ENCODE measurements around the gene HTR1D.
"Not testable (repeated sequence)": the region's sequence is repeated elsewhere in the genome, so short reads cannot be mapped to it uniquely, and the experiment has no call there.

The HTR1D gene
- 0 reads per million in 2 donors for total RNA-seq

GRCh38 chr1:23217421-23218115 is at the start of gene HTR1D:
TSS of gene HTR1D (minus strand) at chr1:23217502. CDS start at chr1:23194219, 23,283 bp downstream.
- DNase-seq, result no peak

- DNase-seq, result no peak
Measured at GRCh38 chr1:23263380-23263887, 46.1 kb upstream of the HTR1D start.

- not testable (repeated sequence) for DNase-seq
Measured at GRCh38 chr1:23258082-23258481, 40.8 kb upstream of the HTR1D start.

GRCh38 chr1:23257371-23257770 is 40.1 kb upstream of the HTR1D start:
- DNase-seq, result not testable (repeated sequence)

- DNase-seq, result no peak
Measured at GRCh38 chr1:23254584-23254983, 37.3 kb upstream of the HTR1D start.

- no peak for DNase-seq
Measured at GRCh38 chr1:23251812-23252211, 34.5 kb upstream of the HTR1D start.

- no peak for DNase-seq
Measured at GRCh38 chr1:23249787-23250454, 32.6 kb upstream of the HTR1D start.

GRCh38 chr1:23247276-23247675 is 30.0 kb upstream of the HTR1D start:
- no peak for DNase-seq

GRCh38 chr1:23246274-23246673 is 29.0 kb upstream of the HTR1D start:
- DNase-seq, result no peak

- DNase-seq, result no peak
Measured at GRCh38 chr1:23244256-23244761, 27.0 kb upstream of the HTR1D start.

- no peak for DNase-seq
Measured at GRCh38 chr1:23242414-23242813, 25.1 kb upstream of the HTR1D start.

- no peak for DNase-seq
Measured at GRCh38 chr1:23239638-23240295, 22.5 kb upstream of the HTR1D start.

GRCh38 chr1:23238565-23238964 is 21.3 kb upstream of the HTR1D start:
- no peak for DNase-seq

- DNase-seq, result no peak
Measured at GRCh38 chr1:23237508-23237907, 20.2 kb upstream of the HTR1D start.

GRCh38 chr1:23227806-23228205 is 10.5 kb upstream of the HTR1D start:
- no peak for DNase-seq

GRCh38 chr1:23224739-23225648 is 7.7 kb upstream of the HTR1D start:
- DNase-seq, result no peak

GRCh38 chr1:23223963-23224362 is 6.7 kb upstream of the HTR1D start:
- not testable (repeated sequence) for DNase-seq

GRCh38 chr1:23223490-23223951 is 6.2 kb upstream of the HTR1D start:
- DNase-seq, result not testable (repeated sequence)

GRCh38 chr1:23222742-23223141 is 5.4 kb upstream of the HTR1D start:
- no peak for DNase-seq

- DNase-seq, result no peak
Measured at GRCh38 chr1:23222331-23222730, 5.0 kb upstream of the HTR1D start.

GRCh38 chr1:23221107-23221506 is 3.8 kb upstream of the HTR1D start:
- DNase-seq, result no peak

GRCh38 chr1:23216771-23217420 is 406 bp downstream of the HTR1D start:
- DNase-seq, result peak; percentile 15
